ENCODE measurements around the gene ARHGAP35.
A peak's percentile ranks its signal among the peaks of the same experiment; 100 is the strongest.
"Not testable (repeated sequence)": the region's sequence is repeated elsewhere in the genome, so short reads cannot be mapped to it uniquely, and the experiment has no call there.

The ARHGAP35 gene

DNA sequence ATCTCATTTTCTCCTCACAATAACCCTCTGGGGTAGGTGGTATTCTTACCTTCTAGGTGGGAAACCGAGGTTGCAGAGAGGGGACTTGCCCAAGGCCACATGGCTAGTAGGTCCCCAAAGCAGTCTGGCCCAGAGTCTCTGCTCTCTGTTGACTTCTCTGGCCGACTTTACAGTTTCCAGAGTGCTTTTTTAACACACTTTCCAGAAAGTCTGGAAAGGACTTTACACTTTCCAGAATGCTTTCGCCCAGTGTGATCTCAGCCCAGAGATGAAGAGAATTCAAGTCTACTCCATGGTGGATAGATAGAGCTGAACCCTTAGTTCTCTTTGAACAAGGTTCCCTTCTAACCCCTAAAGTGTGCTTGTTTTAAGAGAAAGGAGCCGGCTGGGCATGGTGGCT is 12.2 kb downstream of the ARHGAP35 start:
- no peak for DNase-seq

- DNase-seq, result no peak
Observed at GRCh38 chr19:46875234-46875633, 14.4 kb downstream of the ARHGAP35 start.

DNA sequence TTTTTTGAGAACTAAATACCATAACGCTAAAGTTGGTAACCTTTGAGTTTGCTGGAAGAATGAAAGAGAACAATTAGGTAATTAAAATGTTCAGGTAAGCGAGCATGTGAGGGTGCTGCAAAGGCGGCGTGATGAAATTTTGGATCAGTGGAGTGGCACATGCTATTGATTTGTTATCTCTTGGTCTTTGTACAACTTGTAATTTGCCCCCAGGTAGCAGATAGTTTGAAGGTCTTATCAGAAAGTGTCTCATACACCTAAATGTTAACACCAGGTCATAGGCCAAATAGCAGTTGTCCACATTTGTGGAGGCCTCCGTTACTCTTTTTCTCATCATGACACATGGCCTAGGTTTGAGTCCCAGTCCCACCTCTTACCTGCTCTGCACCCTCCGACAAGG is 14.9 kb downstream of the ARHGAP35 start:
- DNase-seq, result no peak

GRCh38 chr19:46878613-46879375 is 18.0 kb downstream of the ARHGAP35 start:
- DNase-seq, result peak; percentile 92

DNA sequence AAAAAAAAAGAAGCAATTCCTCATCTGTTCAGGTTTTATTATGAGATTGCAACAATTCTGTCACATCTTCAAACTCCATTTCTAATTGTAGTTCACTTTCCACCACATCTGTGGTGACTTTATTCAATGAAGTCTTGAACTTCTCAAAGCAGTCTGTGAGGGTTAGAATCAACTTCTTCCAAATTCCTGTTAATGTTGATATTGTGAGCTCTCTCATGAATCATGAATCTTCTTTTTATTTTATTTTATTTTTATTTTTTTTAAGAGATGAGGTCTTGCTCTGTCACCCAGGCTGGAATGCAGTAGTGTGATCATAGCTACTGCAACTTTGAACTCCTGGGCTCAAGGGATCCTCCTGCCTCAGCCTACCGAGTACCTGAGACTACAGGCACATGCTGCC is 19.6 kb downstream of the ARHGAP35 start:
- DNase-seq, result no peak

DNA sequence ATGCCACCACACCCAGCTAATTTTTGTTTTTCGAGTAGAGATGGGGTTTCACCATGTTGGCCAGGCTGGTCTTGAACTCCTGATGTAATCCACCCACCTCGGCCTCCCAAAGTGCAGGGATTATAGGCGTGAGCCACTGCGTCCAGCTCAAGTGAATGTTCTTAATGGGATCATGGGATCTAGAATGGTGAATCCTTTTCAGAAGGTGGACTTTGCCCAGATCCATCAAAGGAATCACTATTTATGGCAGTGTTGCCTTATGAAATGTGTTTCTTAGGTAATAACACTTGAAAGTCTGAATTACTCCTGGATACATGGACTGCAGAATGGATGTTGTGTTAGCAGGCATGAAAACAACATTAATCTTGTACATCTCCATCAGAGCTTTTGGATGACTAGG is 20.3 kb downstream of the ARHGAP35 start:
- DNase-seq, result no peak

DNA sequence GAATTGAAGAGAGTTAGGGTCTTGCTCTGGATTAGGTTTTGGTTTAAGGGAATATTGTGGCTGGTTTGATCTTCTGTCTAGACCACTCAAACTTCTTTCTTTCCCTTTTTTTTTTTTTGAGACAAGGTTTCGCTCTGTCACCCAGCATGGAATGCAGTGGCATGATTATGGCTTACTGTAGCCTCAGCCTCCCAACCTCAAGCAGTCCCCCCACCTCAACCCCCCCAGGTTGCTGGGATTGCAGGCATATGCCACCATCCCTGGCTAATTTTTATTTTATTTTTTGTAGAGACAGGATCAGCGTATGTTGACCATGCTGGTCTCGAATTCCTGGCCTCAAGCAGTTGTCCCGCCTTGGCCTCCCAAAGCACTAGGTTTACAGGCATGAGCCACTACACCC is 21.2 kb downstream of the ARHGAP35 start:
- no peak for DNase-seq

- not testable (repeated sequence) for DNase-seq
Observed at GRCh38 chr19:46882751-46883150, 22.0 kb downstream of the ARHGAP35 start.

DNA sequence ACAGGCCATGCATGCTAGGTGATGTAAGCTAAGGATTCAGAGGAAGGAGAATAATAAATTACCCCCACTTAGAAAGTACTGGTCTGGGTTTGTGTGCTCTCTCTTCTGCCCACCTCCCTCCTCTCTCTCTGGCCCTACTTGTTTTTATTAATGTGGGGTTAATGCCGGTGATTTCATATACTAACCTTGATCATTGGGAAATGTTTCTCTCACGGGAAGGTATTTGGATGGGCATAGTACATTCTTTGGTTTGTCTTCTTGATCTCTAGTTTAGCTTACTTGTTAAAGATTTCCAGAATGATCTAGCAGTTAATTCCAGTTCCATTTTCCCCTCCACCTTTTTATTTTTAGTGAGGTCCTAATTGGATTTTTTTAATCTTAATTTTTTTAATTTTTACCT is 24.6 kb downstream of the ARHGAP35 start:
- peak; percentile 39 for DNase-seq

DNA sequence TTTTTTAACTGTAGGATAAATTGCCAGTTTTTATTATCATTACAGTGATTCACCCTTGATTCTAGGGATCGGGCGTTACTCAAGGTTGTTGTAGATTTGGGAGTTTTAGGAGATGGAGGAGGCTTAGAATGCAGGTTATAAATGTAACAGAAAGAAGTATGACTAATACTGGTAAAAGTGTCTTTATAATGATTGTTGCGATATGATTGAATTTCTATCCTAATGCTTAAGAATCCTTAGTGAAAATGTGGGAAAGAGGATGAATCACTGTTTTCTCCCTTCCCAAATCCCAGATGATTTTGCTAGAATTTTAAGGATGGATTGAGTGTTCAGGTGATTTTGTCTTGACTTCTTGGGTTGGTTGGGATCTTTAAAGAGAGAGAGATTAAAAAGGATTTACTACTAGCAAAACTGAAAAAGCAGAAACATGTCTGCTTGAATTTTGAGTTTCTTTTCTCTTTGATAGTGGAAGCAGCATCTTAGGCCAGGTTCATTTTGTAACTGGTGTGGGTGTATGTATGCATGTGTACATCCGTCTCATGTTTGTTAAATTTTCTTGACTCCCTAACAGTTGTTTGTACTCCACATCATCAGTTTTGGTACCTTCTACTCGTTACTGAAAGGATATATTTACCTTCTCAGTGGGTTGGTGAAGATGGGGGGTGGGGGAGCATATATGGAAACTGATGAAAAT is 25.9 kb downstream of the ARHGAP35 start:
- peak; percentile 67 for DNase-seq

GRCh38 chr19:46887240-46887782 is 26.5 kb downstream of the ARHGAP35 start:
- DNase-seq, result no peak

GRCh38 chr19:46890423-46891170 is 29.8 kb downstream of the ARHGAP35 start:
- DNase-seq, result peak; percentile 88

- no peak for DNase-seq
Observed at GRCh38 chr19:46892252-46893179, 31.7 kb downstream of the ARHGAP35 start.

DNA sequence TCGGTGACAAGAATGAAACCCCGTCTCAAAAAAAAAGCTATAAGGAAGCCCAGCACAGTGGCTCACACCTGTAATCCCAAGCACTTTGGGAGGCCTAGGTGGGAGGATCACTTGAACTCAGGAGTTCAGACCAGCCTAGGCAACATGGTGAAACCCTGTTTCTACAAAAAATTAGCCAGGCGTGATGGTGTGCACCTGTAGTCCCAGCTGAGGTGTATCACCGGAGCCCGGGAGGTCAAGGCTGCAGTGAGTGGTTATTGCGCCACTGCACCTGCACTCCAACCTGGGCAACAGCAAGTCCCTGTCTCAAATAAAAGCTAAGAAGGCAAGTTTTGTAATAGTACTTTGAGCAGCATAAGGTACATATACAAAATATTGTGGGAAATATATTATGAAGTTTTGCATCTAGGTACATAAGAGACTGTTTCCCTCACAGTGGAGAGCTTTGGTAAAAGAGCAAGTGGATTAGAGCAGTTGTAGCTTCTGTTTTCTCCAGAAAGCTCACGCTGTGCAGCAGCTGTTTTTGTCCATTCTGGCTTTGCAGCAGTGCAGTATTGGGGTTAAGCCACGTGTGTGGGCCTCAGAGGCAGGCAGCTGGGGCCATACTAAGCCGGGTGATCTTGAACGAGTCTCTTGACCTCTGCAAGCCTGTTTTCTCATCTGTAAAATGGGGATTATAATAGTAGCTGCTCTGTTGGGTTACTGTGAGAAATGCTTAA is 35.4 kb downstream of the ARHGAP35 start:
- no peak for DNase-seq

GRCh38 chr19:46898731-46899130 is 37.9 kb downstream of the ARHGAP35 start:
- peak; percentile 85 for DNase-seq

DNA sequence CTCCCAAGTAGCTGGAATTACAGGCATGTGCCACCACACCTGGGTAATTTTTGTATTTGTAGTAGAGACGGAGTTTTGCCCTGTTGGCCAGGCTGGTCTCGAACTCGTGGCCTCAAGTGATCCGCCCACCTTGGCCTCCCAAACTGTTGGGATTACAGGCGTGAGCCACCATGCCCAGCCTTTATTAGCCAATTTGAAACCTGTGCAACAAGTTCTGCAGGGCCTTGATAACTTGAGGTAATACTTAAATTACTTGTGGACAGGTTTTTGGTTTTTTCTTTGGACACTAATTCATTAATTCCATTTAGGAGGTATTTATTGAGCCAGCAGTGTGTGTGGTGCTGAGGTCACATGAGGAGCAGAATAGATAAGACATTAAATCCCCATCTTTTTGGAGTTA is 39.5 kb downstream of the ARHGAP35 start:
- DNase-seq, result no peak

DNA sequence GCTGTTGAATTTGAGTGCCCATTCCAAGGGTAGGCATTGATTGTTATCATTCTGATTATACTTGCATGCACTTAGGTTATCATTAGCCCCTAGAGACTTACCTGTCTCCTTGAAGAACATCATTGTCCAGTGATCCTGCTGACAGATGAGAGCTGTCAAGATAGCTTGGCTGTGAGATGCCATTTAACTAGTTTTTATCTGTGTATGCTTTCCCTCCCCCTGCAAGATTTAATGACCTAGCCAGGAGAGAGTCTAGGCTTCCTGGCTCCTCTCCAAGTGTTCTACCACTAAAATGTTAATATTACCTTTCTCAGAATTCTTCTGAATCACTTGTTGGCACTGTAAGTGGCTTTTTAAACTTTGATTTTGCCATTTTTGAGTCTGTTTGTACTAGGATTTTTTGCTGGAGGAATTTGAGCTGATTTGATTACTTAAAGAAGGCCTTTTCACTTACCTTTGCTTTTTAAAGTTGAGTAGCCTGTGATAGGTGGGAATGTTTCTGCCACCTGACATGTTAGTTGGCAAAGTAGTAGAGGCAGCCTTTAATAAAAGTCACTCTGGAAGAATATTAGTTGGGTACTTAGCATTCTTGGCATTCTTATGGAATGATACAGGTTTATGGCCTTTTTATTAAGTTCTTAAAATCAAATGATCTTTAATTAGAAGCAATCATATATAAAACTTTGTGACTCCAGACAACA is 41.1 kb downstream of the ARHGAP35 start:
- DNase-seq, result peak; percentile 72

- DNase-seq, result peak; percentile 42
Observed at GRCh38 chr19:46902402-46902766, 41.6 kb downstream of the ARHGAP35 start.

DNA sequence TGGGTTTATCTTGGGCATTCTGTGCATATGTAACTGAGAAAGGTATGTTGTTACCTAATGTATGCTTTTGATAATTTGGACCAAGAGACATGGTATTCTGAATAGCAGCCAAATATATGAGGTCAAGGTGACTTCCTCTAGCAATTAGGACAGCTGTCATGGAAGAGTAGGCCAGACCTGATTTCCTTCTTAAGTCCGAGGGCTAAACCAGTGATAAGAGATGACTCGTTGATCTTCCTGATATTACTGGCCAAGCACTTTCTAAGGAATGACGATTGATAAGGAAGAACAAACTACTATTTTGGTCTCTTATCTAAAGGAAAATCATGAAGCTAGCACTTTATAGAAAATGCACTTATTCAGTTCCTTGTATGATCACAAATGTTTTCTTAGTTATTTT is 42.7 kb downstream of the ARHGAP35 start:
- no peak for DNase-seq

DNA sequence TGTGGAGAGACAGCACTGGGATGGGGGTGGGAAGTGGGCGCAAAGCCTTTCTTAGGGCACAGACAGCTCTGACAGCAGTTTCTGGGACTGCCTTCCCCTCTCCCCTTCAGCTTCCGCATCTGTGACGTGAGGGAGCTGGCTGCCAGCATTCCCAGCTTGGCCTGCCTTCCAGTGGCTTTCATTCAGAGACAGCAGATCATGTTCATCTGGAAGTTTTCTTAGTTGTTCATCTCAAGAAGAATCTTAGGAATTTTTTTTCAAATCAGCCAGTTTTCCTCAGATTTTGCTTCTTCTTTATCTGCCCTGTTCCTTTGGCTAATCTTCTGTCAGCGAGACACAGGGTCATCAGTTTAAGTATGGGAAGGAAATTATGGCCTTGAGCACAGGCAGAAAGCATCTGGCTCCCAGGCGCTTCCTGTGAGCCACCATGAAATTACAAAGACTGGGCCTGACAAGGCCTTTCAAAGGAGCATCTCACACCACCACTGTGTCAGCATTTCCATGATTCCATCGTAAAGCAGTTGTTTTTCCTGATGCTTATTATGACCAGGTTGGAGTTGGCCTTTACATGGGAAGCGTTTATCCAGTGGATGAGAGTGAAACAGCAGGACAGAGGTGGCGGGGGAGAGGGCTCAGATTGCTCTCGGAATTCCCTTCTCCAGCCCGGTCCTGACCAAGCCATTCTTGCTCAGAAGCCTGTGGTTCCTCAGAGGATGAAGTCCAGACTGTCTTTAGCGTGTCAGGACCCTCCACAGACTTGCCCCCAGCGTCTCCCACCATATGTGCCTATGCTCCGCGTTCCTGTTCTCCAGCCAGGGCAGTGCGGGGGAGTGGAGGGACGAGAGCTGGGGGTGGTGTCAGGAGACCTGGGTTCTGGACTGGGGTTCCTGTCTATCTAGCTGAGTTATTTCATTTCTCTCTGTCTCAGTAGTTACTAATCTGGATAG is 43.6 kb downstream of the ARHGAP35 start:
- DNase-seq, result peak; percentile 93

All from fibroblast of upper back skin (primary cell).